Measurements from ENCODE around the gene DMPK.

Gene DMPK

DNA sequence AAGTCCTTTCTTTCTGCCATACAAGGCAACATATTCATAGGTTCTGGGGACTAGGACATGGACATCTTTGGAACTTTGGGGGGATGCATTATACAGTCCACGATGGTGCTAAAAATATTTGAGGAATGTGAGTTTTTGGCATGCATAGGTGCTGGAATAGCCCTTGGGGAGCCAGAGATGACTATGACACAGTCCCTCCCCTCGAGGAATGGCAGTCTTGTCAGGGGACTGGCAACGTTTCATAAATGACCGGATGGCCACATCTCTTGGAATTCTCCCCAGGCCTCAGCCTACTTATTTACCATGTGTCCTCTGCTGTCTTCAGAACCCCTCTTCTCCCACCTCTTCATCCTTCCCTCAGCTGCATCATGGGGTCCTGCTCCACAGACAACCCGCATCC lies 35.4 kb downstream of the DMPK start:
- no peak for ATAC-seq
- TF ChIP-seq ZC3H10 (CRISPR knock-in tag; IDR thresholded peaks at IDR 0.05) (no peak), TCF4 (CRISPR knock-in tag; IDR thresholded peaks at IDR 0.05; ENCODE audit: borderline replicate concordance) (no peak), ZNF565 (CRISPR knock-in tag; conservative IDR thresholded peaks at IDR 0.05; ENCODE audit: low read depth) (no peak), PPARA (CRISPR knock-in tag; IDR thresholded peaks at IDR 0.05; ENCODE audit: borderline replicate concordance) (no peak), TOX (CRISPR knock-in tag; IDR thresholded peaks at IDR 0.05; ENCODE audit: borderline replicate concordance) (no peak), ZNF70 (CRISPR knock-in tag; IDR thresholded peaks at IDR 0.05) (no peak), CSDC2 (CRISPR knock-in tag; IDR thresholded peaks at IDR 0.05) (no peak), BACH2 (CRISPR knock-in tag; IDR thresholded peaks at IDR 0.05; ENCODE audit: borderline replicate concordance) (no peak), ZFP3 (CRISPR knock-in tag; IDR thresholded peaks at IDR 0.05) (no peak), ZFP30 (CRISPR knock-in tag; IDR thresholded peaks at IDR 0.05) (no peak), GLIS3 (CRISPR knock-in tag; IDR thresholded peaks at IDR 0.05) (no peak), ARNTL (CRISPR knock-in tag; IDR thresholded peaks at IDR 0.05; ENCODE audit: borderline replicate concordance, low read depth) (no peak), ISL1 (CRISPR knock-in tag; IDR thresholded peaks at IDR 0.05) (no peak)
- TF ChIP-seq, protein P1, sequence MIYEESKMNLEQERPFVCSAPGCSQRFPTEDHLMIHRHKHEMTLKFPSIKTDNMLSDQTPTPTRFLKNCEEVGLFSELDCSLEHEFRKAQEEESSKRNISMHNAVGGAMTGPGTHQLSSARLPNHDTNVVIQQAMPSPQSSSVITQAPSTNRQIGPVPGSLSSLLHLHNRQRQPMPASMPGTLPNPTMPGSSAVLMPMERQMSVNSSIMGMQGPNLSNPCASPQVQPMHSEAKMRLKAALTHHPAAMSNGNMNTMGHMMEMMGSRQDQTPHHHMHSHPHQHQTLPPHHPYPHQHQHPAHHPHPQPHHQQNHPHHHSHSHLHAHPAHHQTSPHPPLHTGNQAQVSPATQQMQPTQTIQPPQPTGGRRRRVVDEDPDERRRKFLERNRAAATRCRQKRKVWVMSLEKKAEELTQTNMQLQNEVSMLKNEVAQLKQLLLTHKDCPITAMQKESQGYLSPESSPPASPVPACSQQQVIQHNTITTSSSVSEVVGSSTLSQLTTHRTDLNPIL (CRISPR knock-in tag; IDR thresholded peaks at IDR 0.05; ENCODE audit: low read depth): no peak
- TF ChIP-seq, protein P2, sequence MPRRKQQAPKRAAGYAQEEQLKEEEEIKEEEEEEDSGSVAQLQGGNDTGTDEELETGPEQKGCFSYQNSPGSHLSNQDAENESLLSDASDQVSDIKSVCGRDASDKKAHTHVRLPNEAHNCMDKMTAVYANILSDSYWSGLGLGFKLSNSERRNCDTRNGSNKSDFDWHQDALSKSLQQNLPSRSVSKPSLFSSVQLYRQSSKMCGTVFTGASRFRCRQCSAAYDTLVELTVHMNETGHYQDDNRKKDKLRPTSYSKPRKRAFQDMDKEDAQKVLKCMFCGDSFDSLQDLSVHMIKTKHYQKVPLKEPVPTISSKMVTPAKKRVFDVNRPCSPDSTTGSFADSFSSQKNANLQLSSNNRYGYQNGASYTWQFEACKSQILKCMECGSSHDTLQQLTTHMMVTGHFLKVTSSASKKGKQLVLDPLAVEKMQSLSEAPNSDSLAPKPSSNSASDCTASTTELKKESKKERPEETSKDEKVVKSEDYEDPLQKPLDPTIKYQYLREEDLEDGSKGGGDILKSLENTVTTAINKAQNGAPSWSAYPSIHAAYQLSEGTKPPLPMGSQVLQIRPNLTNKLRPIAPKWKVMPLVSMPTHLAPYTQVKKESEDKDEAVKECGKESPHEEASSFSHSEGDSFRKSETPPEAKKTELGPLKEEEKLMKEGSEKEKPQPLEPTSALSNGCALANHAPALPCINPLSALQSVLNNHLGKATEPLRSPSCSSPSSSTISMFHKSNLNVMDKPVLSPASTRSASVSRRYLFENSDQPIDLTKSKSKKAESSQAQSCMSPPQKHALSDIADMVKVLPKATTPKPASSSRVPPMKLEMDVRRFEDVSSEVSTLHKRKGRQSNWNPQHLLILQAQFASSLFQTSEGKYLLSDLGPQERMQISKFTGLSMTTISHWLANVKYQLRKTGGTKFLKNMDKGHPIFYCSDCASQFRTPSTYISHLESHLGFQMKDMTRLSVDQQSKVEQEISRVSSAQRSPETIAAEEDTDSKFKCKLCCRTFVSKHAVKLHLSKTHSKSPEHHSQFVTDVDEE (CRISPR knock-in tag; IDR thresholded peaks at IDR 0.05): no peak
- TF ChIP-seq, protein P3, sequence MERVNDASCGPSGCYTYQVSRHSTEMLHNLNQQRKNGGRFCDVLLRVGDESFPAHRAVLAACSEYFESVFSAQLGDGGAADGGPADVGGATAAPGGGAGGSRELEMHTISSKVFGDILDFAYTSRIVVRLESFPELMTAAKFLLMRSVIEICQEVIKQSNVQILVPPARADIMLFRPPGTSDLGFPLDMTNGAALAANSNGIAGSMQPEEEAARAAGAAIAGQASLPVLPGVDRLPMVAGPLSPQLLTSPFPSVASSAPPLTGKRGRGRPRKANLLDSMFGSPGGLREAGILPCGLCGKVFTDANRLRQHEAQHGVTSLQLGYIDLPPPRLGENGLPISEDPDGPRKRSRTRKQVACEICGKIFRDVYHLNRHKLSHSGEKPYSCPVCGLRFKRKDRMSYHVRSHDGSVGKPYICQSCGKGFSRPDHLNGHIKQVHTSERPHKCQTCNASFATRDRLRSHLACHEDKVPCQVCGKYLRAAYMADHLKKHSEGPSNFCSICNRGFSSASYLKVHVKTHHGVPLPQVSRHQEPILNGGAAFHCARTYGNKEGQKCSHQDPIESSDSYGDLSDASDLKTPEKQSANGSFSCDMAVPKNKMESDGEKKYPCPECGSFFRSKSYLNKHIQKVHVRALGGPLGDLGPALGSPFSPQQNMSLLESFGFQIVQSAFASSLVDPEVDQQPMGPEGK (CRISPR knock-in tag; IDR thresholded peaks at IDR 0.05; ENCODE audit: borderline replicate concordance): no peak
- TF ChIP-seq, protein P4, sequence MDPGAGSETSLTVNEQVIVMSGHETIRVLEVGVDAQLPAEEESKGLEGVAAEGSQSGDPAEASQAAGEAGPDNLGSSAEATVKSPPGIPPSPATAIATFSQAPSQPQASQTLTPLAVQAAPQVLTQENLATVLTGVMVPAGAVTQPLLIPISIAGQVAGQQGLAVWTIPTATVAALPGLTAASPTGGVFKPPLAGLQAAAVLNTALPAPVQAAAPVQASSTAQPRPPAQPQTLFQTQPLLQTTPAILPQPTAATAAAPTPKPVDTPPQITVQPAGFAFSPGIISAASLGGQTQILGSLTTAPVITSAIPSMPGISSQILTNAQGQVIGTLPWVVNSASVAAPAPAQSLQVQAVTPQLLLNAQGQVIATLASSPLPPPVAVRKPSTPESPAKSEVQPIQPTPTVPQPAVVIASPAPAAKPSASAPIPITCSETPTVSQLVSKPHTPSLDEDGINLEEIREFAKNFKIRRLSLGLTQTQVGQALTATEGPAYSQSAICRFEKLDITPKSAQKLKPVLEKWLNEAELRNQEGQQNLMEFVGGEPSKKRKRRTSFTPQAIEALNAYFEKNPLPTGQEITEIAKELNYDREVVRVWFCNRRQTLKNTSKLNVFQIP (CRISPR knock-in tag; IDR thresholded peaks at IDR 0.05; ENCODE audit: borderline replicate concordance, low read depth): no peak

DNA sequence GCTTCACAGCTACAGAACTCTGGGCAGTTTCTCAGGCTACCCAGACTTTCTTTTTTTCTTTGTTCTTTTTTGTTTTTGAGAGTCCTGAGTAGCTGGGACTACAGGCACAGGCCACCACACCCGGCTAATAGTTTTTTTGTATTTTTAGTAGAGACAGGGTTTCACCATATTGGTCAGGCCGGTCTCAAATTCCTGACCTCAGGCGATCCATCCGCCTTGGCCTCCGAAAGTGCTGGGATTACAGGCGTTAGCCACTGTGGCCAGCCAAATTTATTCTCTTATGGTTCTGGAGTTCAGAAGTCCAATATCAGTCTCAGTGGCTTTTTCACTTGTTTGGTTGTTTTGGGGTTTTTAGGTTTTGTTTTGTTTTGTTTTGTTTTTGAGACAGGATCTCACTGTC lies 36.7 kb downstream of the DMPK start:
- no peak for ATAC-seq
- TF ChIP-seq ZNF70 (CRISPR knock-in tag; IDR thresholded peaks at IDR 0.05): no peak
- TF ChIP-seq ZNF8 (CRISPR knock-in tag; IDR thresholded peaks at IDR 0.05): no peak
- TF ChIP-seq, protein P3 (CRISPR knock-in tag; IDR thresholded peaks at IDR 0.05; ENCODE audit: borderline replicate concordance): no peak
- TF ChIP-seq, protein P1 (CRISPR knock-in tag; IDR thresholded peaks at IDR 0.05; ENCODE audit: low read depth): no peak
- no peak for TF ChIP-seq ISL1 (CRISPR knock-in tag; IDR thresholded peaks at IDR 0.05)
- no peak for TF ChIP-seq ZFP30 (CRISPR knock-in tag; IDR thresholded peaks at IDR 0.05)
- TF ChIP-seq, protein P2 (CRISPR knock-in tag; IDR thresholded peaks at IDR 0.05): no peak
